Prostate gland (tissue), 2 donors: Measurements from ENCODE around the gene OR51B4.

Source experiments
- POLR2A ChIP-seq: fragments of 450-650 bp; IDR thresholded peaks from one replicate; pipeline ENCODE4 v1.6.1; 2016; ENCODE audit warnings: antibody characterized with exemption, mild to moderate bottlenecking
- POLR2AphosphoS5 ChIP-seq: sonication (generic); formaldehyde crosslinking; IDR thresholded peaks from one replicate; pipeline ENCODE4 v1.6.1; 2017; ENCODE audit warnings: antibody characterized with exemption
- TF ChIP-seq, protein P1 (sequence below), 4 experiments: fragments of 200-600 bp in 2 of 4; fragments of 450-650 bp in 2 of 4; sonication (generic) in 2 of 4; IDR thresholded peaks; 1 replicate in 3 of 4; 2 replicates in 1 of 4; pipeline ENCODE4 v1.5.1; 2016 to 2019; ENCODE audit warnings: antibody characterized with exemption in 4 of 4, mild to moderate bottlenecking in 2 of 4, moderate library complexity in 2 of 4

DNA sequence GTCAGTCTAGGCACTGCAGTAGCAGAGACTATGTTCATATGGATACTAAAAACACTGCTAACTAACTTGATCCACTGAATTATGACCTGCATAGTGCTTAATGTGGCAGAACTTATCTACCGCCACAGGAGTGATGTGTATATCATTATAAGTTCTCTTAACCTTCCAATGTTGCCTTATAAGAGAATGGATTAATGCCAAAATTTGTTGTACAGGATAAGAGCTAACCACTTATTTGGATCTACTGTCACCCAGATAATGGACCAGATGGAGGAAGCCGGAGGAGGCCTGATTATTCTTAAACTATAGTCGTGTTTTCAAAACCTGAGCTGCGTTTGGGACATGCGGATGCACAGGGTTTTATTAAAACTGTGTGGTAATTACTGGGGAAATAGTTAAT lies 1.9 kb upstream of the OR51B4 start:
- no peak for TF ChIP-seq POLR2A
- TF ChIP-seq, protein P1, sequence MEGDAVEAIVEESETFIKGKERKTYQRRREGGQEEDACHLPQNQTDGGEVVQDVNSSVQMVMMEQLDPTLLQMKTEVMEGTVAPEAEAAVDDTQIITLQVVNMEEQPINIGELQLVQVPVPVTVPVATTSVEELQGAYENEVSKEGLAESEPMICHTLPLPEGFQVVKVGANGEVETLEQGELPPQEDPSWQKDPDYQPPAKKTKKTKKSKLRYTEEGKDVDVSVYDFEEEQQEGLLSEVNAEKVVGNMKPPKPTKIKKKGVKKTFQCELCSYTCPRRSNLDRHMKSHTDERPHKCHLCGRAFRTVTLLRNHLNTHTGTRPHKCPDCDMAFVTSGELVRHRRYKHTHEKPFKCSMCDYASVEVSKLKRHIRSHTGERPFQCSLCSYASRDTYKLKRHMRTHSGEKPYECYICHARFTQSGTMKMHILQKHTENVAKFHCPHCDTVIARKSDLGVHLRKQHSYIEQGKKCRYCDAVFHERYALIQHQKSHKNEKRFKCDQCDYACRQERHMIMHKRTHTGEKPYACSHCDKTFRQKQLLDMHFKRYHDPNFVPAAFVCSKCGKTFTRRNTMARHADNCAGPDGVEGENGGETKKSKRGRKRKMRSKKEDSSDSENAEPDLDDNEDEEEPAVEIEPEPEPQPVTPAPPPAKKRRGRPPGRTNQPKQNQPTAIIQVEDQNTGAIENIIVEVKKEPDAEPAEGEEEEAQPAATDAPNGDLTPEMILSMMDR (IDR thresholded peaks at IDR 0.05): no peak
- no peak for TF ChIP-seq POLR2AphosphoS5
